NK-92 (cell line): Measurements from ENCODE around the gene LVRN.

Experiments
- DNase-seq: peaks from one replicate; lab custom pipeline; 2025; ENCODE audit not compliant: unreplicated experiment; lab: John Stamatoyannopoulos, UW

The LVRN gene

GRCh38 chr5:116023619-116024018, 61.3 kb downstream of the LVRN start:
- no peak for DNase-seq

- no peak for DNase-seq
Observed at GRCh38 chr5:116025866-116026265, 63.6 kb downstream of the LVRN start.

GRCh38 chr5:116032094-116032517, 69.8 kb downstream of the LVRN start, which contains the start of gene ARL14EPL:
Gene ARL14EPL (plus strand): TSS chr5:116032472. CDS start chr5:116051466, 18,994 bp downstream.
- DNase-seq = no peak

GRCh38 chr5:116032991-116033390, 70.7 kb downstream of the LVRN start:
- DNase-seq = no peak

- DNase-seq = no peak
Observed at GRCh38 chr5:116035123-116035522, 72.8 kb downstream of the LVRN start.

- DNase-seq = no peak
Observed at GRCh38 chr5:116037236-116037822, 75.1 kb downstream of the LVRN start.

- DNase-seq = no peak
Observed at GRCh38 chr5:116038817-116039216, 76.5 kb downstream of the LVRN start.

- no peak for DNase-seq
Observed at GRCh38 chr5:116042375-116042774, 80.1 kb downstream of the LVRN start.

- DNase-seq = no peak
Observed at GRCh38 chr5:116044073-116044472, 81.8 kb downstream of the LVRN start.

- no peak for DNase-seq
Observed at GRCh38 chr5:116045821-116046220, 83.5 kb downstream of the LVRN start.

GRCh38 chr5:116046261-116046660, 84.0 kb downstream of the LVRN start:
- no peak for DNase-seq

- DNase-seq = no peak
Observed at GRCh38 chr5:116046823-116047222, 84.5 kb downstream of the LVRN start.

GRCh38 chr5:116058346-116058936, 96.2 kb downstream of the LVRN start:
- DNase-seq = no peak

GRCh38 chr5:116062352-116062751, 100.1 kb downstream of the LVRN start:
- DNase-seq = no peak

- no peak for DNase-seq
Observed at GRCh38 chr5:116063950-116064349, 101.7 kb downstream of the LVRN start.

- DNase-seq = no peak
Observed at GRCh38 chr5:116068028-116068632, 105.9 kb downstream of the LVRN start.

GRCh38 chr5:116071211-116071610, 108.9 kb downstream of the LVRN start:
- DNase-seq = no peak

- no peak for DNase-seq
Observed at GRCh38 chr5:116075191-116075831, 113.0 kb downstream of the LVRN start.

- no peak for DNase-seq
Observed at GRCh38 chr5:116076496-116076895, 114.2 kb downstream of the LVRN start.
